GM12878 (cell line): ENCODE results near the gene OGFR. TPM values are rescaled to one million over a fixed set of nuclear protein-coding genes. Genes with fewer than 3 reads are reported as not detected.

Source experiments
- BMI1 ChIP-seq: fragments of 450-650 bp; IDR thresholded peaks from 2 replicates; pipeline ENCODE4 v1.6.1; 2016; ENCODE audit warnings: mild to moderate bottlenecking, moderate library complexity, borderline replicate concordance
- CEBPB ChIP-seq, 2 experiments: fragments of 150-350 bp in 1 of 2; IDR thresholded peaks; 2 replicates each; pipeline ENCODE4 v1.6.1; 2012 to 2014; ENCODE audit warnings: low read depth in 2 of 2, low read length in 2 of 2, borderline replicate concordance in 1 of 2, inconsistent platforms in 1 of 2
- IRF3 ChIP-seq: fragments of 450-650 bp; IDR thresholded peaks from 2 replicates; pipeline ENCODE4 v1.6.1; 2014; ENCODE audit warnings: mild to moderate bottlenecking
- KDM1A ChIP-seq: fragments of 200-600 bp; sonication (generic); IDR thresholded peaks from 2 replicates; pipeline ENCODE4 v1.6.1; 2016; ENCODE audit warnings: borderline replicate concordance
- PRDM15 ChIP-seq: fragments of 450-650 bp; formaldehyde crosslinking; IDR thresholded peaks from 2 replicates; pipeline ENCODE4 v1.4.0; 2020; ENCODE audit warnings: mild to moderate bottlenecking, moderate library complexity
- SIX5 ChIP-seq: IDR thresholded peaks from 2 replicates; pipeline ENCODE4 v1.6.1; 2011; ENCODE audit warnings: mild to moderate bottlenecking, low read depth, low read length, moderate library complexity; ENCODE audit not compliant: severe bottlenecking
- ZBTB40 ChIP-seq: fragments of 450-650 bp; IDR thresholded peaks from 2 replicates; pipeline ENCODE4 v1.6.1; 2016; ENCODE audit warnings: mild to moderate bottlenecking, moderate library complexity, borderline replicate concordance
- polyA plus RNA-seq, 11 experiments: library from polyadenylated mRNA; depleted of rRNA in 4 of 11; unstranded in 6 of 11; stranded (reverse) in 5 of 11; fragments of >200 nt; fragmentation: Nextera tagmentation in 4 of 11; fragmentation: Illumina TruSeq in 1 of 11; extraction: Ambion mirVana in 4 of 11; extraction: Trizol in 1 of 11; gene quantifications; 1 replicate in 1 of 11; 2 replicates in 10 of 11; pipeline versions ENCODE4 v1.2.1 to v1.2.3, GENCODE V29; 2011 to 2016; ENCODE audit warnings: inconsistent platforms in 2 of 11, missing spikeins in 2 of 11, low read depth in 1 of 11
- total RNA-seq, 4 experiments: library from RNA; depleted of rRNA in 3 of 4; stranded (reverse); fragments of >200 nt in 3 of 4; fragmentation: Illumina TruSeq in 1 of 4; extraction: Trizol in 1 of 4; gene quantifications; 2 replicates each; pipeline versions ENCODE4 v1.2.1 to v1.2.3, GENCODE V29; 2013 to 2021

OGFR gene
- total and polyA plus RNA-seq, 10 of the 15 experiments (the other 5 are each of a cell fraction or from before 2014, with no cell fraction given) = 0.72 to 62.1 (median 27.3) TPM

- no peak for TF ChIP-seq PRDM15 (CRISPR knock-in tag)
- no peak for TF ChIP-seq CEBPB (IDR thresholded peaks at IDR 0.05; ENCODE audit: borderline replicate concordance in 1 of 2, low read depth in 2 of 2, low read length in 2 of 2)
- TF ChIP-seq KDM1A = no peak
- no peak for TF ChIP-seq IRF3
- TF ChIP-seq SIX5 = no peak
- TF ChIP-seq BMI1 = no peak
- TF ChIP-seq ZBTB40 = no peak
- TF ChIP-seq, all 136 proteins: peak for 0
Measured at GRCh38 chr20:62771396-62772102, 33.1 kb upstream of the OGFR start (continued).
